ENCODE results near the gene PKD2L1.

The PKD2L1 gene

DNA sequence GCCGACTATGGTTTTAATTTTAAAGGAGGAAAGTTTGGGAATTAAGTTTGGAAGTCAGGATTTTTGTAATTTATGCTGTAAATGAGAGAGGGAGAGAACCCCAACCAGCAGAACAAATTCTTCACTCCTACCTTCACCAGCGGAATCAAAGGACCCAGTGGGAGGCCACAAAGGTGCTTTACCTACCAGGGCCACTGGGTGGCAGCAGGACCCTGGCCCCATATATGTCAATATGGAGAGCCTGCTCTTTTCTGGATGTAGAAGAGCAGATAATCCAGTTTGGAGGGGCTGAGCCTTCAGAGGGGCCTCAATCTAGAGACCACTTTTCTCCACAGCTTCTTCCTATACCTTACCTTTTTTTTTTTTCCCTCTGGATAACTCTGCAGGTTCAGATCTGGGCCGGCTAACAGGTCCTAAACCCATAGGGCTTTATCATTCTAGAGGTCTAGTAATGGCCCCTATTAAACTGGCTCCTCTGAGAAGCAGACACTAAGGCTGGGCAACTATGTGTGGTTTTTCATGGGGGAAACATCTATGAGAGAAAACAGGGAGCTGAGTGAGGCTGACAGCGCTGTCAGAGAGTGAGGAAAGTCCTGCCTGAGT lies 8.5 kb upstream of the PKD2L1 start:
- Histone ChIP-seq H3K79me1 (replicated peaks; ENCODE audit: low read length, poor library complexity, severe bottlenecking) (no peaks in the 10 kb centered on the region), H4K91ac (ENCODE audit: low read length) (peak overlapping the region; percentile 2), H3K18ac (ENCODE audit: low read depth in 1 of 2, low read length in 2 of 2) (no peak overlapping the region), H3K9ac (ENCODE audit: low read length) (no peak overlapping the region), H3K36me3 (ENCODE audit: control insufficient read depth in 1 of 2, insufficient read depth in 2 of 2, low read depth in 1 of 2, low read length in 2 of 2) (no peaks in the 10 kb centered on the region), H3K4ac (ENCODE audit: low read depth in 1 of 2, low read length in 2 of 2) (no peak overlapping the region), H3K4me3 (ENCODE audit: insufficient read depth in 1 of 2, low read depth in 1 of 2, low read length in 2 of 2) (no peak overlapping the region), H3K27ac (ENCODE audit: low read length, poor library complexity, severe bottlenecking) (no peak overlapping the region), H3K4me2 (ENCODE audit: low read length, poor library complexity, severe bottlenecking) (no peak overlapping the region), H3K9me3 (ENCODE audit: control insufficient read depth, low read length) (no peaks in the 10 kb centered on the region), H2BK120ac (ENCODE audit: low read depth, low read length) (peak overlapping the region; percentile 23), H2BK5ac (ENCODE audit: low read depth, low read length, poor library complexity, severe bottlenecking) (no peak overlapping the region), H2BK12ac (ENCODE audit: low read length in 2 of 2) (peak overlapping the region in 1 of 2 experiments; percentile 12), H2BK15ac (ENCODE audit: low read depth, poor library complexity, severe bottlenecking) (no peak overlapping the region), H3K14ac (ENCODE audit: low read length in 2 of 2) (no peak overlapping the region), H3K4me1 (ENCODE audit: control insufficient read depth, insufficient read depth, low read depth, low read length) (peaks cover 8% of the 10 kb centered on the region), H2AFZ (ENCODE audit: low read depth, low read length) (no peak overlapping the region), H4K8ac (ENCODE audit: low read length) (no peak overlapping the region), H3K23ac (ENCODE audit: low read length in 2 of 2) (no peak overlapping the region), H2AK5ac (ENCODE audit: low read length, severe bottlenecking) (no peak overlapping the region), H3K27me3 (ENCODE audit: control insufficient read depth in 1 of 2, insufficient read depth in 1 of 2, low read length in 2 of 2) (peaks cover 10 to 39% of the 10 kb centered on the region in 2 experiments)
- 80% methylated on average over 2 of the region's 4 CpGs for WGBS
- DNase-seq = peak; percentile 61

DNA sequence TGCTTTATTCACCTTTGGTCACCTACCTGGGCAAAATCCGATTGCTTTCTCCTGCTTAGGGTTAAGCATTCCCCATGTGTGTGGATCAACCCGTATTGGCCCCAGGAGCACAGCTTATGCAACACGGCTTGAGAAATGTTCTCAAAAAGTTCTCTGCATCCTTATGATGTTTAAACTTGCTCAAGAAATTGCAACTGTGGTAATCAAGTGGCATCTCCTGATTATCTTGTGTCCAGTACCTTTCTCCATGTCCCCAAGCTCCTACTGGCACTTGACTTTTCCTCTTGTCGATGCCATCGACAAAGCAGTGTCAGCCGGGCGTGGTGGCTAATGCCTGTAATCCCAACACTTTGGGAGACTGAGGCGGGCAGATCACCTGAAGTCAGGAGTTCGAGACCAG lies 4.7 kb upstream of the PKD2L1 start:
- no peak overlapping the region for H2BK5ac ChIP-seq (ENCODE audit: low read depth, low read length, poor library complexity, severe bottlenecking)
- no peak for DNase-seq
- no peak overlapping the region for H3K9ac ChIP-seq (ENCODE audit: low read length)
- no peak overlapping the region for H4K91ac ChIP-seq (ENCODE audit: low read length)
- H2BK15ac ChIP-seq (ENCODE audit: low read depth, poor library complexity, severe bottlenecking) = no peak overlapping the region
- H4K8ac ChIP-seq (ENCODE audit: low read length) = no peak overlapping the region
- peaks cover 2% of the 10 kb centered on the region for H3K4me1 ChIP-seq (ENCODE audit: control insufficient read depth, insufficient read depth, low read depth, low read length)
- H3K79me1 ChIP-seq (replicated peaks; ENCODE audit: low read length, poor library complexity, severe bottlenecking) = no peaks in the 10 kb centered on the region
- H3K4ac ChIP-seq (ENCODE audit: low read depth in 1 of 2, low read length in 2 of 2) = no peak overlapping the region
- no peak overlapping the region for H3K18ac ChIP-seq (ENCODE audit: low read depth in 1 of 2, low read length in 2 of 2)
- no peak overlapping the region for H3K4me2 ChIP-seq (ENCODE audit: low read length, poor library complexity, severe bottlenecking)
- no peak overlapping the region for H3K4me3 ChIP-seq (ENCODE audit: insufficient read depth in 1 of 2, low read depth in 1 of 2, low read length in 2 of 2)
- no peak overlapping the region for H3K23ac ChIP-seq (ENCODE audit: low read length in 2 of 2)
- no peak overlapping the region for H2AFZ ChIP-seq (ENCODE audit: low read depth, low read length)
- no peaks in the 10 kb centered on the region for H3K36me3 ChIP-seq (ENCODE audit: control insufficient read depth in 1 of 2, insufficient read depth in 2 of 2, low read depth in 1 of 2, low read length in 2 of 2)
- H2BK120ac ChIP-seq (ENCODE audit: low read depth, low read length) = no peak overlapping the region
- H3K27ac ChIP-seq (ENCODE audit: low read length, poor library complexity, severe bottlenecking) = no peak overlapping the region
- WGBS = 82% methylated on average over 9 of the region's 9 CpGs
- no peak overlapping the region for H3K14ac ChIP-seq (ENCODE audit: low read length in 2 of 2)
- H3K9me3 ChIP-seq (ENCODE audit: control insufficient read depth, low read length) = no peaks in the 10 kb centered on the region
- H2BK12ac ChIP-seq (ENCODE audit: low read length in 2 of 2) = no peak overlapping the region
- H2AK5ac ChIP-seq (ENCODE audit: low read length, severe bottlenecking) = no peak overlapping the region
- peaks cover 37 to 66% of the 10 kb centered on the region in 2 experiments for H3K27me3 ChIP-seq (ENCODE audit: control insufficient read depth in 1 of 2, insufficient read depth in 1 of 2, low read length in 2 of 2)

DNA sequence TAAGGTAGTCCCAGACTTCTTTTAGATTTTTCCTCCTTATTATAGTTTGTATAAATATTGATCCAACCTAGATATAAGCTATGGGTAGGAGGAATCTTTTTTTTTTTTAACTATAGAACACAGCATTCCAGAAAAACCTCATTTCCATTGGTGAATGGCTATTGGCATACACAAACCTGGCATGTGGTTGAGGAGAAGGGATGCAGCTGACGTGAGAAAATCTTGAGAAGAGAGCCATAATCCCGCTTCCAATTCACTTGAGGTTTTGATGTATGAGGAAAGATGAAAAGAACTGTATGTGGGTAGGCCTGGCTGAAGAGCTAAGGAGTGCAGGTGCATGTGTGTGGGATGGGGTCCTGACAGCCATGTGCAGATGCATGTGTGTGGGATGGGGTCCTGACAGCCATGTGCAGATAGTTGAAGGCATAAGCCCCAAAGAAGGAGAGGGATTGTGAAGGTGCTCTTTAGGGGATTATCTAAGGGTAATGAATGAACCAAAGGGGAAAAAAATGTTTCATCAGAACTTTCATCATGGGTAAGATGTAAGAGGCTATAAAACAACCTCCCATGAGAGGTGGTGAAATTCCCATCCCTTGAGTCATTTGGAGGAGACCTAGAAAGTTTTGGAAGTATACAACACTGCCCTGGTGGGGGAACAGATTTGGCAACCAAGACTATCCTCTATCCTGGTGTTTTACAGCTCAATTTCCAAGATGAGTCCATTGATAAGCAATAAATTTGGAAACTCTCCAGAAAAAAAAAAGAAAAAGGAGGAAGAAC lies 3.8 kb upstream of the PKD2L1 start:
- Histone ChIP-seq H2BK120ac (ENCODE audit: low read depth, low read length) (no peak overlapping the region), H4K8ac (ENCODE audit: low read length) (no peak overlapping the region), H2AK5ac (ENCODE audit: low read length, severe bottlenecking) (no peak overlapping the region), H3K27me3 (ENCODE audit: control insufficient read depth in 1 of 2, insufficient read depth in 1 of 2, low read length in 2 of 2) (peaks cover 47 to 67% of the 10 kb centered on the region in 2 experiments), H3K9ac (ENCODE audit: low read length) (no peak overlapping the region), H2AFZ (ENCODE audit: low read depth, low read length) (no peak overlapping the region), H3K14ac (ENCODE audit: low read length in 2 of 2) (no peak overlapping the region), H3K23ac (ENCODE audit: low read length in 2 of 2) (no peak overlapping the region), H3K9me3 (ENCODE audit: control insufficient read depth, low read length) (no peaks in the 10 kb centered on the region), H3K4me2 (ENCODE audit: low read length, poor library complexity, severe bottlenecking) (no peak overlapping the region), H3K27ac (ENCODE audit: low read length, poor library complexity, severe bottlenecking) (no peak overlapping the region), H3K18ac (ENCODE audit: low read depth in 1 of 2, low read length in 2 of 2) (no peak overlapping the region), H3K36me3 (ENCODE audit: control insufficient read depth in 1 of 2, insufficient read depth in 2 of 2, low read depth in 1 of 2, low read length in 2 of 2) (no peaks in the 10 kb centered on the region), H2BK15ac (ENCODE audit: low read depth, poor library complexity, severe bottlenecking) (no peak overlapping the region), H3K4ac (ENCODE audit: low read depth in 1 of 2, low read length in 2 of 2) (no peak overlapping the region), H3K79me1 (replicated peaks; ENCODE audit: low read length, poor library complexity, severe bottlenecking) (no peaks in the 10 kb centered on the region), H2BK12ac (ENCODE audit: low read length in 2 of 2) (no peak overlapping the region), H4K91ac (ENCODE audit: low read length) (no peak overlapping the region), H3K4me3 (ENCODE audit: insufficient read depth in 1 of 2, low read depth in 1 of 2, low read length in 2 of 2) (no peak overlapping the region), H3K4me1 (ENCODE audit: control insufficient read depth, insufficient read depth, low read depth, low read length) (no peaks in the 10 kb centered on the region), H2BK5ac (ENCODE audit: low read depth, low read length, poor library complexity, severe bottlenecking) (no peak overlapping the region)
- 68% methylated on average over 2 of the region's 2 CpGs for WGBS
- DNase-seq = no peak

DNA sequence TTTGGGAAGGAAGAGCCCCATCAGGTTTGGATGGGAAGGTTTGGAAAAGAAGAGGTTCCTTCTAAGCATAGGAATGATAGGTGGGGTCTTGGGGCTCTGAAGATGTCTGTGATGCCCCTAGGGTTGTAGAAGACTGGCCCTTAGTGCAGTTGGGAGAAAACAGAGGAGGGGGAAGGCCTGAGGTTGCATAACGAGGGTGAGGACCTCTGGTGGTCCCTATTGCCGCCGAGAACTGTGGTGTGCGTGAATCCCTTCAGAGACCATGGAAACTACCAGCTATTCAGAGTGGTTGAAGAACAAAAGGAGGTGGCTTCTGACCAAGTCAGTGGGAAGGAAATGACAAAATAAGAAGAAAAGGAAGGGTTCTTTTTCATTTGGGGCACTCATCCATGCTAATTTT lies 3.1 kb upstream of the PKD2L1 start:
- H4K91ac ChIP-seq (ENCODE audit: low read length) = no peak overlapping the region
- no peak overlapping the region for H3K9ac ChIP-seq (ENCODE audit: low read length)
- no peak overlapping the region for H3K27ac ChIP-seq (ENCODE audit: low read length, poor library complexity, severe bottlenecking)
- no peak overlapping the region for H2AFZ ChIP-seq (ENCODE audit: low read depth, low read length)
- no peak overlapping the region for H4K8ac ChIP-seq (ENCODE audit: low read length)
- peaks cover 50 to 73% of the 10 kb centered on the region in 2 experiments for H3K27me3 ChIP-seq (ENCODE audit: control insufficient read depth in 1 of 2, insufficient read depth in 1 of 2, low read length in 2 of 2)
- no peak for DNase-seq
- H2BK120ac ChIP-seq (ENCODE audit: low read depth, low read length) = no peak overlapping the region
- H3K4ac ChIP-seq (ENCODE audit: low read depth in 1 of 2, low read length in 2 of 2) = no peak overlapping the region
- H2BK12ac ChIP-seq (ENCODE audit: low read length in 2 of 2) = no peak overlapping the region
- H3K36me3 ChIP-seq (ENCODE audit: control insufficient read depth in 1 of 2, insufficient read depth in 2 of 2, low read depth in 1 of 2, low read length in 2 of 2) = no peaks in the 10 kb centered on the region
- no peak overlapping the region for H3K18ac ChIP-seq (ENCODE audit: low read depth in 1 of 2, low read length in 2 of 2)
- no peak overlapping the region for H2AK5ac ChIP-seq (ENCODE audit: low read length, severe bottlenecking)
- no peak overlapping the region for H3K14ac ChIP-seq (ENCODE audit: low read length in 2 of 2)
- no peaks in the 10 kb centered on the region for H3K4me1 ChIP-seq (ENCODE audit: control insufficient read depth, insufficient read depth, low read depth, low read length)
- H3K23ac ChIP-seq (ENCODE audit: low read length in 2 of 2) = no peak overlapping the region
- no peaks in the 10 kb centered on the region for H3K79me1 ChIP-seq (replicated peaks; ENCODE audit: low read length, poor library complexity, severe bottlenecking)
- H3K9me3 ChIP-seq (ENCODE audit: control insufficient read depth, low read length) = no peaks in the 10 kb centered on the region
- 63% methylated on average over 4 of the region's 4 CpGs for WGBS
- H3K4me3 ChIP-seq (ENCODE audit: insufficient read depth in 1 of 2, low read depth in 1 of 2, low read length in 2 of 2) = no peak overlapping the region
- no peak overlapping the region for H3K4me2 ChIP-seq (ENCODE audit: low read length, poor library complexity, severe bottlenecking)
- H2BK15ac ChIP-seq (ENCODE audit: low read depth, poor library complexity, severe bottlenecking) = no peak overlapping the region
- no peak overlapping the region for H2BK5ac ChIP-seq (ENCODE audit: low read depth, low read length, poor library complexity, severe bottlenecking)
